K562 (cell line): ENCODE measurements around the gene TARS3. TPM values are rescaled to one million over a fixed set of nuclear protein-coding genes. Genes with fewer than 3 reads are reported as not detected.

Experiments
- ATAC-seq: fragments of 200-7000 bp; cut with Tn5 transposase; 3 replicates; pipeline ENCODE4 v1.9.1; 2020; ENCODE audit warnings: moderate library complexity
- BruUV-seq: library from RNA; stranded (reverse); fragments of 400-500 nt; replicated peaks from 2 replicates; lab custom pipeline; 2021; lab: Mats Ljungman, UMichigan
- CTCF ChIA-PET: fragments of 300-600 bp; formaldehyde crosslinking; extraction: SDS; loops from one replicate; lab custom pipeline; 2021; ENCODE audit warnings: low intra/inter-chr PET ratio; lab: Yijun Ruan, JAX
- POLR2A ChIA-PET: fragments of 300-600, 350-650 bp; sonication (Branson Sonifier 250); formaldehyde crosslinking; extraction: SDS; loops from one replicate; lab custom pipeline; 2021; ENCODE audit warnings: antibody characterized with exemption, inconsistent platforms; lab: Yijun Ruan, JAX
- DNase-seq, 4 experiments: peaks; one replicate each; pipeline versions ENCODE4 v3.0.0 to v3.0.0-alpha.2; 2011 to 2018; ENCODE audit warnings: low spot score in 3 of 4, mixed read lengths in 3 of 4; ENCODE audit errors: extremely low read depth in 1 of 4
- FAIRE-seq: peaks from 2 replicates; lab custom pipeline; 2011; peaks lifted over from hg19 to GRCh38; lab: Jason Lieb, UNC
- H2AFZ ChIP-seq: 2 replicates; pipeline ENCODE4 v1.6.0; 2011; ENCODE audit warnings: low read depth, low read length, control low read depth, inconsistent platforms
- H3K27ac ChIP-seq: fragments of 200-600 bp; 3 replicates; pipeline ENCODE4 v1.8.0; 2011; ENCODE audit warnings: low read depth, mild to moderate bottlenecking, control low read depth, inconsistent platforms, low read length, moderate library complexity, mixed read lengths; ENCODE audit errors: extremely low read depth
- H3K27me3 ChIP-seq, 2 experiments: fragments of 300-600 bp in 1 of 2; 2 replicates in 1 of 2; 3 replicates in 1 of 2; pipeline versions ENCODE4 v1.6.0 to v1.8.0; 2011; ENCODE audit warnings: inconsistent platforms in 2 of 2, low read length in 2 of 2, mild to moderate bottlenecking in 1 of 2, mixed read lengths in 1 of 2, moderate library complexity in 1 of 2; ENCODE audit not compliant: control insufficient read depth in 2 of 2, insufficient read depth in 2 of 2
- H3K36me3 ChIP-seq: fragments of 300-600 bp; 3 replicates; pipeline ENCODE4 v1.8.0; 2011; ENCODE audit warnings: mild to moderate bottlenecking, low read length, inconsistent platforms; ENCODE audit not compliant: control insufficient read depth, insufficient read depth
- H3K4me1 ChIP-seq, 2 experiments: fragments of 200-600 bp in 1 of 2; replicated peaks in 1 of 2; 2 replicates in 1 of 2; 3 replicates in 1 of 2; pipeline versions ENCODE4 v1.5.1 to v1.8.0; 2011; ENCODE audit warnings: inconsistent platforms in 2 of 2, low read length in 2 of 2, mild to moderate bottlenecking in 1 of 2, mixed read lengths in 1 of 2, moderate library complexity in 1 of 2; ENCODE audit not compliant: control insufficient read depth in 2 of 2, insufficient read depth in 2 of 2
- H3K4me2 ChIP-seq: 2 replicates; pipeline ENCODE4 v1.6.1; 2011; ENCODE audit warnings: low read length, control low read depth, inconsistent platforms, mixed read lengths; ENCODE audit not compliant: insufficient read depth
- H3K4me3 ChIP-seq: fragments of 200-600 bp; sonication (generic), shearing (Covaris generic); 2 replicates; pipeline ENCODE4 v1.5.1; 2016; ENCODE audit warnings: control low read depth, inconsistent platforms
- H3K79me2 ChIP-seq: fragments of 200-600 bp; 3 replicates; pipeline ENCODE4 v1.8.0; 2011; ENCODE audit warnings: low read length, inconsistent platforms; ENCODE audit not compliant: control insufficient read depth, insufficient read depth
- H3K9ac ChIP-seq, 2 experiments: 2 replicates each; pipeline versions ENCODE4 v1.6.0 to v1.6.1; 2011; ENCODE audit warnings: low read depth in 2 of 2, low read length in 2 of 2, control low read depth in 1 of 2, inconsistent platforms in 1 of 2, mild to moderate bottlenecking in 1 of 2, mixed read lengths in 1 of 2; ENCODE audit not compliant: insufficient read depth in 1 of 2
- H3K9me1 ChIP-seq: one replicate; pipeline ENCODE4 v1.6.0; 2011; ENCODE audit warnings: inconsistent platforms, mild to moderate bottlenecking, low read length, moderate library complexity; ENCODE audit not compliant: control insufficient read depth, insufficient read depth
- H3K9me3 ChIP-seq: replicated peaks from 2 replicates; pipeline ENCODE4 v1.5.1; 2011; ENCODE audit warnings: low read depth, low read length, inconsistent platforms; ENCODE audit not compliant: control insufficient read depth, insufficient read depth
- H4K20me1 ChIP-seq: replicated peaks from 2 replicates; pipeline ENCODE4 v1.6.1; 2011; ENCODE audit warnings: low read length, inconsistent platforms, mixed read lengths; ENCODE audit not compliant: control insufficient read depth, insufficient read depth
- DDX20 ChIP-seq: fragments of 450-650 bp; IDR thresholded peaks from 2 replicates; pipeline ENCODE4 v1.6.1; 2016; ENCODE audit warnings: missing genetic modification characterization, low read depth, mild to moderate bottlenecking, missing compliant biosample characterization, moderate library complexity
- E2F8 ChIP-seq: fragments of 450-650 bp; IDR thresholded peaks from 2 replicates; pipeline ENCODE4 v1.7.1; 2018; ENCODE audit warnings: mild to moderate bottlenecking, low read depth; ENCODE audit not compliant: partially characterized antibody
- KDM5B ChIP-seq: fragments of 200-600 bp; sonication (generic); IDR thresholded peaks from 2 replicates; pipeline ENCODE4 v1.6.1; 2012; ENCODE audit warnings: low read depth, mild to moderate bottlenecking, moderate library complexity, low read length, control low read depth, inconsistent platforms; ENCODE audit not compliant: insufficient replicate concordance
- NR2C2 ChIP-seq, 2 experiments: fragments of 200-800 bp in 1 of 2; sonication (Bioruptor generic) in 1 of 2; sonication (generic) in 1 of 2; formaldehyde crosslinking in 1 of 2; IDR thresholded peaks; 2 replicates each; pipeline versions ENCODE4 v1.6.1 to v1.8.0; 2016 to 2022; ENCODE audit warnings: mild to moderate bottlenecking in 1 of 2, missing compliant biosample characterization in 1 of 2, missing genetic modification characterization in 1 of 2, missing genetic modification reagents in 1 of 2
- SRF ChIP-seq, 2 experiments: fragments of 250-450, 450-650 bp in 1 of 2; sonication (Bioruptor Pico) in 1 of 2; sonication (generic) in 1 of 2; formaldehyde crosslinking; IDR thresholded peaks; 2 replicates each; pipeline versions ENCODE4 v1.5.0 to v1.5.1; 2020 to 2022; ENCODE audit warnings: mild to moderate bottlenecking in 1 of 2, missing genetic modification reagents in 1 of 2
- ZBTB7A ChIP-seq: IDR thresholded peaks from 2 replicates; pipeline ENCODE4 v1.6.1; 2011; ENCODE audit warnings: low read depth, mild to moderate bottlenecking, low read length, moderate library complexity, borderline replicate concordance; ENCODE audit not compliant: control insufficient read depth
- WGBS: fragments of 100-300 bp; shearing (Covaris generic); methylation state at CpG from one replicate; pipeline ENCODE4 v1.1.6; 2016; ENCODE audit warnings: low coverage, mixed read lengths; ENCODE audit not compliant: insufficient coverage; ENCODE audit errors: missing lambda C conversion rate; 5-methylcytosine and 5-hydroxymethylcytosine counted together
- in situ Hi-C: fragments of 300-500 bp; cut with MboI; formaldehyde crosslinking; loops from 4 replicates; pipeline ENCODE4 v1.15.0; 2018; ENCODE audit warnings: inconsistent platforms, mixed read lengths
- intact Hi-C: fragments of 100-400 bp; cut with micrococcal nuclease; formaldehyde crosslinking; loops from 2 replicates; pipeline ENCODE4 v1.14.2; 2022
- polyA plus RNA-seq, 8 experiments: library from polyadenylated mRNA; depleted of rRNA in 4 of 8; stranded (reverse) in 5 of 8; unstranded in 3 of 8; fragments of >200 nt; fragmentation: Nextera tagmentation in 2 of 8; fragmentation: Illumina TruSeq in 1 of 8; extraction: Ambion mirVana in 2 of 8; extraction: Trizol in 1 of 8; gene quantifications; 2 replicates each; pipeline versions ENCODE4 v1.2.1 to v1.2.3, GENCODE V29; 2011 to 2014; ENCODE audit warnings: inconsistent platforms in 1 of 8, missing spikeins in 1 of 8
- total RNA-seq, 7 experiments: library from RNA; depleted of rRNA in 6 of 7; stranded (reverse); fragments of >200 nt in 6 of 7; fragmentation: Illumina TruSeq in 2 of 7; extraction: Trizol in 2 of 7; gene quantifications; 2 replicates each; pipeline versions ENCODE4 v1.2.1 to v1.2.3, GENCODE V29; 2011 to 2021; ENCODE audit warnings: low replicate concordance in 1 of 7

Gene TARS3
- total and polyA plus RNA-seq, 9 of the 15 experiments (the other 6 are each of a cell fraction or from before 2014, with no cell fraction given), result 2.1 to 14.7 (median 9.8) TPM

DNA sequence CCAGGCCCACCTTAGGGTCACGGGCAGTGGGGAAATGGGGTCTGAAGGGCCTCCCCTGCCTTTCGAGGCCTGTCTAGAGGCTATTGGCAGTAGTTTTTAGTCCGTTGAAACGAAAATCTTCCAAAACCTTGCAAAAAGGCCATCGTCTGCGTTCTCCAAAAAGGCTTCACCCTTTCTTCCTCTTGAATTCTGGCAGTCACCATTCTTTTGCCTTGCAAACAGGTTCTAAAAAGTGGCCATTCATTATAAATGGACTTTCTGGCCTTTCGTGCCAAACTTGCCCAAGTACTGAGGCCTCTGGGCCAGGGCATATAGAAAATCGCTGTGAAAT, 367 bp upstream of the TARS3 start:
- Histone ChIP-seq H3K4me1 (peaks cover 6 to 13% of the 10 kb centered on the region in 2 experiments; a peak in 3 of 5 replicates), H3K27ac (peak overlapping the region; percentile 66), H3K9me3 (no peaks in the 10 kb centered on the region), H3K4me3 (peak overlapping the region; percentile 19; the same call in 1 of the 2 replicates), H4K20me1 (no peaks in the 10 kb centered on the region), H3K27me3 (no peaks in the 10 kb centered on the region), H3K36me3 (peaks cover 25% of the 10 kb centered on the region; the same call in 2 of the 3 replicates)
- CTCF ChIA-PET, result no interaction called here
- POLR2A ChIA-PET, result interaction anchor here (0.6 to 1.6 kb wide), 3 partner anchors 13 to 54 kb away, joined by 3 to 5 read pairs (median 3); no protein-coding TSS in a partner anchor
- FAIRE-seq, result peak; percentile 69
- no peak for TF ChIP-seq DDX20 (tag)
- TF ChIP-seq NR2C2 (CRISPR knock-in tag; IDR thresholded peaks at IDR 0.05), result no peak
- peak; percentile 42; the same call in 1 of the 2 replicates for TF ChIP-seq NR2C2 (tag; IDR thresholded peaks at IDR 0.05)
- peak; percentile 74; the same call in 1 of the 2 replicates for TF ChIP-seq ZBTB7A
- no peak for TF ChIP-seq KDM5B
- TF ChIP-seq SRF (CRISPR knock-in tag; IDR thresholded peaks at IDR 0.05), result no peak
- no peak for TF ChIP-seq E2F8
- TF ChIP-seq, all 486 proteins: peak for 2
- 14% methylated on average over 6 of the region's 8 CpGs for WGBS
- no peak for ATAC-seq
- Histone ChIP-seq H3K9ac (peak overlapping the region in 1 of 2 experiments; percentile 51; a peak in 3 of 4 replicates), H3K79me2 (peaks cover 11% of the 10 kb centered on the region; the same call in 2 of the 3 replicates), H3K9me1 (no peaks in the 10 kb centered on the region), H3K4me2 (peak overlapping the region; percentile 82), H2AFZ (peak overlapping the region; percentile 93)
- no peak for DNase-seq
- intact Hi-C loops (no loop called here), in situ Hi-C loops (no loop called here)
- no TSS peak for BruUV-seq
